ENCODE results near the gene HRCT1. TPM values are rescaled to one million over a fixed set of nuclear protein-coding genes. Genes with fewer than 3 reads are reported as not detected.

The HRCT1 gene
- total and polyA plus RNA-seq, 2 of the 4 experiments (the other 2 are of a cell fraction) = 1.1 to 3.9 TPM

DNA sequence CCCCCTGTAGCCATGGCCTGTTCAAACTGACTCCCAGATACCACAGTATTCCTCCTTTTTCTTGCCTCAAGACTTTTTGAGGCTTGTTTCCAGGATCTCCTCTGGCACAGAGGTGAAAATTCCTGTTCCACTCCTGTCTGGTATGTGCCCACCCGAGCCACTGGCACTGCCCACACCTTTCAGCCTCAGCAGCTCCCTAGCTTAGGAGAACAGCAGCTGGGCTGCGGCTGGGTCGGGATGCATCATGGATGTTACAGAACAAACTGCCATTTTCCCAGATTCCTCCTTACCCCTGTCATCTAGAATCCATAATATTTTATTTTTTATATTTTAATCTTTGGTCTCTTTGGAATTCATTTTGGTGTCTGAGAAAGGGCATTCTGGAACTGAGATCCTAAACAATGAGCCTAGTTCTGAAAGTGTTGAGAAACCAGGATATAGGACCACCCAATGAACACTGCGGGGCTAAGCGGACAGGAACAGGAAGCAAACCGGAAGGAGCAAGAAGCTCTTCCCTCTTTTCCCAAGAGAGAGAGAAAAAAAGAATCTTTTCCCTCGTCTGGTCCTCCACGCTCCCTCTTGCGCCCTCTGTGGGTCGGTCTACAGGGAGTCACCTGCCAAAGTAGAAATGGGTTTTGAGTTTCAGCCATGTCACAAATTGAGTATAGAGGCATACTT is 39.5 kb downstream of the HRCT1 start:
- 0 out of 2 replicates have a peak overlapping the region, but pooled peaks have one; percentile 17 for H3K23ac ChIP-seq (ENCODE audit: low read depth, low read length)
- peak overlapping the region; percentile 85 for H3K14ac ChIP-seq (replicated peaks; ENCODE audit: low read depth, low read length)
- H3K4me2 ChIP-seq (ENCODE audit: low read depth, low read length) = peak overlapping the region; percentile 31; the same call in 1 of the 2 replicates
- ChIA-PET CTCF (interaction anchor here (0.6 to 2.7 kb wide), 14 partner anchors 10 to 157 kb away, joined by 3 to 21 read pairs (median 4); partner anchors contain the start of genes HRCT1 and SPAG8), POLR2A (ENCODE audit: unreplicated experiment) (interaction anchor here (1.0 kb wide), 1 partner anchor 42 kb away, joined by 4 read pairs; no protein-coding TSS in a partner anchor)
- no peaks in the 10 kb centered on the region for H3K27me3 ChIP-seq (ENCODE audit: control insufficient read depth, insufficient read depth, low read length)
- H4K5ac ChIP-seq (ENCODE audit: low read depth, low read length) = peak overlapping the region; percentile 96
- H3K9me1 ChIP-seq (ENCODE audit: insufficient read depth, low read length) = peaks cover 12% of the 10 kb centered on the region
- no CpG with 5 or more reads among the region's 10 CpGs for WGBS, 2 experiments (ENCODE audit: extremely low coverage in 2 of 2, insufficient read length in 1 of 2)
- H4K8ac ChIP-seq (ENCODE audit: low read depth in 2 of 2, low read length in 2 of 2) = peak overlapping the region; percentile 96 to 99
- no peak overlapping the region for H3K9ac ChIP-seq (ENCODE audit: low read depth, low read length)
- no peaks in the 10 kb centered on the region for H3K36me3 ChIP-seq (ENCODE audit: control insufficient read depth, insufficient read depth, low read length)
- H2AK9ac ChIP-seq (replicated peaks; ENCODE audit: low read depth, low read length, poor library complexity) = peak overlapping the region; percentile 78
- H2BK15ac ChIP-seq (ENCODE audit: low read depth, low read length) = peak overlapping the region; percentile 64; the same call in 2 of the 3 replicates
- peak overlapping the region; percentile 95 for H4K91ac ChIP-seq (ENCODE audit: insufficient read depth, low read depth, low read length)
- dilution Hi-C loops (cut with HindIII; ENCODE audit: low sequenced_read_pairs, unreplicated experiment) (no loop called here), intact Hi-C loops (cut with micrococcal nuclease) (loop anchor here (1.0 kb wide), 3 partner anchors 42 to 155 kb away; no protein-coding TSS in a partner anchor), in situ Hi-C loops (cut with MboI; ENCODE audit: low sequenced_read_pairs) (loop anchor here (5.0 to 10.0 kb wide), 2 partner anchors 43 to 61 kb away; no protein-coding TSS in a partner anchor)
- no peaks in the 10 kb centered on the region; a peak in 1 of 4 replicates for H3K79me1 ChIP-seq (ENCODE audit: low read depth in 1 of 2, low read length in 2 of 2)
- ATAC-seq (ENCODE audit: low read depth) (peak; percentile 90), DNase-seq (peak; percentile 85)
- H4K20me1 ChIP-seq (ENCODE audit: insufficient read depth, low read length) = no peaks in the 10 kb centered on the region
- peak overlapping the region; percentile 96 for H2AK5ac ChIP-seq (ENCODE audit: low read depth, low read length)
- H2BK20ac ChIP-seq (ENCODE audit: low read depth, low read length) = peak overlapping the region; percentile 74
- peak overlapping the region; percentile 94 for H3K4ac ChIP-seq (ENCODE audit: low read depth, low read length)
- peak overlapping the region; percentile 80 for H2AFZ ChIP-seq (replicated peaks; ENCODE audit: low read length, poor library complexity)
- H2BK5ac ChIP-seq (ENCODE audit: low read depth, low read length, poor library complexity, severe bottlenecking) = peak overlapping the region; percentile 69
- peak overlapping the region; percentile 30; the same call in 1 of the 2 replicates for H3K56ac ChIP-seq (ENCODE audit: extremely low read depth, insufficient read depth, low read length)
- no TSS peak for BruUV-seq (replicated peaks)
- H3K9me3 ChIP-seq (ENCODE audit: control insufficient read depth, insufficient read depth, low read length) = no peaks in the 10 kb centered on the region
- peak overlapping the region; percentile 87 for H2BK120ac ChIP-seq (ENCODE audit: low read depth, low read length)
- TF ChIP-seq MXI1 (IDR thresholded peaks at IDR 0.05; ENCODE audit: borderline replicate concordance, low read depth, low read length) = no peak
- peak; percentile 28; the same call in 1 of the 2 replicates for TF ChIP-seq BHLHE40 (IDR thresholded peaks at IDR 0.05; ENCODE audit: low read depth, low read length)
- TF ChIP-seq, protein P1, sequence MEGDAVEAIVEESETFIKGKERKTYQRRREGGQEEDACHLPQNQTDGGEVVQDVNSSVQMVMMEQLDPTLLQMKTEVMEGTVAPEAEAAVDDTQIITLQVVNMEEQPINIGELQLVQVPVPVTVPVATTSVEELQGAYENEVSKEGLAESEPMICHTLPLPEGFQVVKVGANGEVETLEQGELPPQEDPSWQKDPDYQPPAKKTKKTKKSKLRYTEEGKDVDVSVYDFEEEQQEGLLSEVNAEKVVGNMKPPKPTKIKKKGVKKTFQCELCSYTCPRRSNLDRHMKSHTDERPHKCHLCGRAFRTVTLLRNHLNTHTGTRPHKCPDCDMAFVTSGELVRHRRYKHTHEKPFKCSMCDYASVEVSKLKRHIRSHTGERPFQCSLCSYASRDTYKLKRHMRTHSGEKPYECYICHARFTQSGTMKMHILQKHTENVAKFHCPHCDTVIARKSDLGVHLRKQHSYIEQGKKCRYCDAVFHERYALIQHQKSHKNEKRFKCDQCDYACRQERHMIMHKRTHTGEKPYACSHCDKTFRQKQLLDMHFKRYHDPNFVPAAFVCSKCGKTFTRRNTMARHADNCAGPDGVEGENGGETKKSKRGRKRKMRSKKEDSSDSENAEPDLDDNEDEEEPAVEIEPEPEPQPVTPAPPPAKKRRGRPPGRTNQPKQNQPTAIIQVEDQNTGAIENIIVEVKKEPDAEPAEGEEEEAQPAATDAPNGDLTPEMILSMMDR (conservative IDR thresholded peaks at IDR 0.05; ENCODE audit: low read depth, low read length) = peak; percentile 90
- no peak for TF ChIP-seq CHD1 (IDR thresholded peaks at IDR 0.05; ENCODE audit: low read depth, low read length)
- no peak for TF ChIP-seq RFX5 (IDR thresholded peaks at IDR 0.05; ENCODE audit: low read depth, low read length)
- peak; percentile 84 for TF ChIP-seq RAD21 (IDR thresholded peaks at IDR 0.05; ENCODE audit: low read length)
- no peak for TF ChIP-seq POLR2A (IDR thresholded peaks at IDR 0.05; ENCODE audit: low read depth, low read length)
- TF ChIP-seq SMC3 (IDR thresholded peaks at IDR 0.05; ENCODE audit: low read depth, low read length) = peak; percentile 92
- peak overlapping the region; percentile 39 for H3K27ac ChIP-seq (ENCODE audit: insufficient read depth, low read length)
- peaks cover 9% of the 10 kb centered on the region for H3K4me1 ChIP-seq (ENCODE audit: control insufficient read depth, insufficient read depth, low read length)
- peak overlapping the region; percentile 80 for H3K18ac ChIP-seq (ENCODE audit: low read depth, low read length)
- H3K4me3 ChIP-seq (ENCODE audit: insufficient read depth, low read depth, low read length) = no peak overlapping the region; the same call in 1 of the 2 replicates

All from IMR-90 (cell line).